KOPT-K1 (cell line): ENCODE data around the gene BEGAIN.

ENCODE experiments used
- H3K27ac ChIP-seq: fragments of 200-600 bp; sonication (generic); 2 replicates; pipeline ENCODE4 v1.5.1; 2016; ENCODE audit warnings: antibody characterized with exemption, mild to moderate bottlenecking, low read depth, low read length; ENCODE audit not compliant: poor library complexity, severe bottlenecking
- H3K36me3 ChIP-seq: fragments of 200-600 bp; sonication (generic); 2 replicates; pipeline ENCODE4 v1.5.1; 2017; ENCODE audit warnings: antibody characterized with exemption, mild to moderate bottlenecking, low read length, moderate library complexity; ENCODE audit not compliant: insufficient read depth
- H3K9me3 ChIP-seq: fragments of 200-600 bp; sonication (generic); 2 replicates; pipeline ENCODE4 v1.5.1; 2017; ENCODE audit warnings: antibody characterized with exemption, low read length, mild to moderate bottlenecking; ENCODE audit not compliant: insufficient read depth, poor library complexity, severe bottlenecking

The BEGAIN gene

GRCh38 chr14:100593751-100594624 lies 6.8 kb upstream of the BEGAIN start:
- Histone ChIP-seq H3K27ac (no peak overlapping the region), H3K36me3 (no peaks in the 10 kb centered on the region), H3K9me3 (no peaks in the 10 kb centered on the region)

DNA sequence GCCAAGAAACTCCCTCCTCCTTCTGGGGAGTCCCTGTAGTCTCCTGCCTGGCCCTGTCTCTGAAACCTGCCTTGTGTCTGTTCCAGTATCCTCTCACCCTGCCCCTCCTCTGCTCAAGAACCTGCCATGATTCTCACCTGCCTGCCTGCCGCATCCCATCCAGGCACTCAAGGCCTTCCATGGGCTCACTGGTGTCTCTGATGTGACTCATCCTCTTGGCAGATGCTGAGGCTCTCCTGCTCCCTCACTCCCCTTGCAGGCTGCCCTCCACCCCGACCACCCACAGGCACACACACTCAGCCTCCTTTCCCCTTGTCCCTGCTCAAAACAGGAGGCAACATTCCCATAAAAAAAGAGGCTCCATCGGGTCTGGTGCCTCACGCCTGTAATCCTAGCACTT lies 5.8 kb upstream of the BEGAIN start:
- no peak overlapping the region for H3K27ac ChIP-seq
- H3K36me3 ChIP-seq, result no peaks in the 10 kb centered on the region
- no peaks in the 10 kb centered on the region for H3K9me3 ChIP-seq

- H3K36me3 ChIP-seq, result no peaks in the 10 kb centered on the region
- no peak overlapping the region for H3K27ac ChIP-seq
- H3K9me3 ChIP-seq, result no peaks in the 10 kb centered on the region
These were observed 5.3 kb upstream of the BEGAIN start for GRCh38 chr14:100592461-100592891.

- H3K27ac ChIP-seq, result no peak overlapping the region
- H3K36me3 ChIP-seq, result no peaks in the 10 kb centered on the region
- H3K9me3 ChIP-seq, result no peaks in the 10 kb centered on the region
These were observed 4.5 kb upstream of the BEGAIN start for GRCh38 chr14:100591453-100592371.

DNA sequence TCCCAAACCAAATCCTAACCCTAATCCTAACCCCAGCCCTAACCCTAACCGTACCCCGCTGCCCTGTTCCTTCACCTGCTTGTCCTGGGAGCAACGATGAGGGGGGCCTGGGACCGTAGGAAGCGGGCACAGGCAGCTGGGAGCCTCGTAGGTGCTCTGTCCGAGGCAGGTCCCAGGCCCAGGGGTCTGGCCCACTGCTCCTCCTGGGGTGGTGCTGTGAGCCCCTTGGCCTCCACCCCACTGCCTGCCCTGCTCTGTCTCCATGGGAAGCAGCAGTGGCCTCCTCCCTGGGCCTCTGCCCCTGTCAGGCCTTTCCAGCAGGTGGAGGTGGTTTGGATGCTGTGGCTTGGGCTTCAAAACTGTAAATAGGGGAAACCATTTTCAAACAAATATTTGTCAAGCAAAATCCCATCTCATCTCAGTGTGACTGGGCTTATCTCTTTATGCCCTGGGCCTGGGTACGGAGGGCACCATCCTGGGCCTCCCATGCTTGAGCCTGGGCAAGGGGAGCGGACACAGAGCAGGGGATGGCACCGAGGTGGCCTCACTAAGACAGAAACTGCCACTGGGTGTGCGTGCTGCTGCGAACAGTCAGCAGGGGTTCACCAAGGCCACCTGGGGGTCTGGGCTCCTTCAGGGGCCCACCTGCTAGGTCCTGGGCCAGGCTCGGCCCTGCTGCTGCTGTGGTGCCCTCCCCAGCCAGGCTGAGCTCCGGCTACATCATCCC lies 3.7 kb upstream of the BEGAIN start:
- no peak overlapping the region for H3K27ac ChIP-seq
- H3K9me3 ChIP-seq, result no peaks in the 10 kb centered on the region
- no peaks in the 10 kb centered on the region for H3K36me3 ChIP-seq

DNA sequence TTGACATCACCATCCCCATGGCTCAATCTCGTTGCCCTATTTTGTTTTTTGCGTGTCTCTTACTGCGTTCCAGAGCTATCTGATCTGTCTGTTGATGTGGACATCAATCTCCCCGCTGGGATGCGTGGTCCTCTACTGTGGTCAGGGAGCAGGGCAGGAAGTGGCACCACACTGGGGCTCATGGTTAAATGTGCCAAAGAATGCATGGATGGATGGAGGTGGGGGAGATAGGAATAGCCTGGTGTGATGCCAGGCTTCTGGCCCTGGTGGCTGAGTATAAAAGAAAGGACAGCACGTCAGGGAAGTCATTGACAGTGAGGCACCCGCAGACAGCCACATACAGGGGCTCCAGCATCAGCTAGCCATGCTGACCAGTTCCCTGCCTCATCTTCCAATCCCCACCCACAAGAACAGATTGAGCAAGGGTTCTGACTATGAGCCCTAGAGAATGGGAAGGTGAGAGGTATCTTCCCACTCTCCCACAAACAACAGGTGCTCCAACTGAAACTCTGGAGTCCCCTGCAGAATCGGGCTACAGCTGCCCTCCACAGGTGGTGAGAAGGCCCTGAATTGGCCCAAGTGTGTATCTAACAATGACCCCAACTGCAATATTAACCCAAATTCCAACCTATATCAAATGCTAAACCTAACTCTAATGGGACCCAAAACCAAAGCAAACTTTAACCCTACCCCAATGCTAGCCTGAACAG lies 2.7 kb upstream of the BEGAIN start:
- Histone ChIP-seq H3K9me3 (no peaks in the 10 kb centered on the region), H3K27ac (no peak overlapping the region), H3K36me3 (no peaks in the 10 kb centered on the region)

DNA sequence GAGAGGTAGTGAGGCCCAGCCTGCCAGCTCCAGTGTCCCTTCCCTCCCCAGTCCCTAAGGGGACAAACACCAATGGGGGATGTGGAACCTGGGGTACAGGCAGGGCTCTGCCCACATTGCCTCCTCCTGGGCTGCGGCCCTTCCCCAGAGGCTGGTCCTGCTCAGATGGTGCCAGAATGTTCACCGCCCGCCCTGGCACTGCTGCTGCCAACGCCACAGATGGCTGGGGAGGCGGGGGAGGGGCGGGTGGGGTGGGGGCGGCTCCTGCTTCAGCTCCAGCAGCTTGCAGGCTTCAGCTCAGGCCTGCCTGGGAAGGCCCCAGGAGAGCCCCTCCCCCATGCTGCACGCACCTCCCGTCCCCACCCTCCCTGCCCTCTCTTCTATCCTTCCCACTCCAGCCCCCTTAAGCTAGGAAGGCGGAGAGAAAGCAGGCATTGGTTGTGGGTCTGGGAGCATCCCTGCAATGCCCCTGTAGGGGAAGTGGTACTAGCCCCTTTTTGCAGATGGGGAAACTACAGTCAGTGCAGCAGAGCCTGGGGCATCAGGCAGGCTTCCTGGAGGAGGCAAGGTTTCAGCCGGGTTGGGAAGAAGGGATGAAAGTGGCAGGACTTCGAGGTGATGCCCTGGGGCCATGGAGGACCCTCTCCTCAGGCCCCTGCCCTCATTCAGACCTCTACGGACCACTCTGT lies 2.0 kb upstream of the BEGAIN start:
- Histone ChIP-seq H3K9me3 (no peaks in the 10 kb centered on the region), H3K27ac (no peak overlapping the region), H3K36me3 (no peaks in the 10 kb centered on the region)

- Histone ChIP-seq H3K27ac (no peak overlapping the region), H3K36me3 (no peaks in the 10 kb centered on the region), H3K9me3 (no peaks in the 10 kb centered on the region)
These were observed 1.5 kb upstream of the BEGAIN start for GRCh38 chr14:100588671-100589070.

DNA sequence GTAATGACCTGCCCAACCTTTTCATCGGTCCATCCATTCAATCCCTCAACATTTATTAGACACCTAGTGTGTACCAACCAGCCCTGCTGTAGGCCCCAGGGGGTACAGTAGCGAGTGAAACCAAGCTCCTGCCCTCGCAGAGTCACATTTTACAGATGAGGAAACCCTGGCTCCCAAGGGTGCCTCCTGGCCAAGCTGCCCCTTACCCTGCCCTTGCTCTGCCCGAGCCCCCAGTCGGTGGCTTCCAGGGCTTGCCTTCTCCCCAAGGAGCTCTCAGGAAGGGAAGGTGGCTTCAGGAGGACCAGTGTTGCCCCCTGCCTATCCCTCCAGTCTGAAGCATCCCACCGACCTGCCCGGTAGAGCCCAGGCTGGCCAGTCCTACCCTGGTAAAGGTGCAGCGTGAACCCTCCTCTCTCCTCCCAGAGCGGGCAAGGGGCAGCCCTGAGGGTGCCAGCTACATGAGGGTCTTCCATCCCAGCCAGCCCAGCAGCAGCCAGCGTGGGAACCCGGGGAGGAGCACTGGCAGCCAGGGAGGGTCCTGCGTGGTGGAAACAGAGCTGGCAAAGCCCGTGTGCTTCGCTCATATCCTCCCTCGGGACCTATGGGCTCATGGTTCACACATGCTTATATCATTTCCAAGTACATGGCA lies 670 bp upstream of the BEGAIN start:
- Histone ChIP-seq H3K9me3 (no peaks in the 10 kb centered on the region), H3K36me3 (no peaks in the 10 kb centered on the region), H3K27ac (no peak overlapping the region)

DNA sequence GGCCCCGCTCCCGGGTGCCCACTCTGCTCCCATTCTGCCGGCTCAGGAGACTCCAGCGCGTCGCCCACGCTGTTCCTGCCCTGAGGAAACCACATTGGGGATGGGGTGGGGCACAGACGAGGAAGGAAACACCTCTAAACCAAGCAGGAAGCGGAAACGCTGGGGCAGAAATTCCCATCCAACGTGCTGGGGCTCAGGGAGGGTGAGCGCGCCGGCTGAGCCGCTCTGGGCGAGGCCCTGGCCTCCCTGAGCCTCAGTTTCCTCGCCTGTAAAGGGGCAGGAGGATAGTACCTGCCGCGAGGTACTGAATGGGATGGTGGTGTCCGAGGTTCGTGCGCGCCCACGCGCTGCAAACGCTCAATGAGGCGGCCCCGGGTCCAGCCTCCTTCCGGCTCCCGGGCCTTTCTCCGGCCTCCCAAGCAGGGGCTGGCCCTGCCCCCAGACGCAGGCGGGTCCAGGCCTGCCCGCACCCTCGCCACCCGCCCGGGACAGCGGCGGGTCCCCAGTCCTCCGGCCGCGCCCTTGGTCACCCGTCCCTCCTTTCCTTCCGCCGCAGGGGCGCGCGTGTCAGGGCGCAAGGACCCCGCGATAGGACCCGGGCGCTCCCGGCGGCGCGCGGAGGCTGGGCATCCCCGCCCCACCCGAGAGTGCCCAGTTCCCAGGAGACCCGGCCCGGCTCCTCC lies 673 bp downstream of the BEGAIN start:
- Histone ChIP-seq H3K27ac (no peak overlapping the region), H3K9me3 (no peaks in the 10 kb centered on the region), H3K36me3 (no peaks in the 10 kb centered on the region)

- H3K9me3 ChIP-seq, result no peaks in the 10 kb centered on the region
- no peak overlapping the region for H3K27ac ChIP-seq
- no peaks in the 10 kb centered on the region for H3K36me3 ChIP-seq
These were observed 1.1 kb downstream of the BEGAIN start for GRCh38 chr14:100586153-100586402.

- Histone ChIP-seq H3K36me3 (no peaks in the 10 kb centered on the region), H3K9me3 (no peaks in the 10 kb centered on the region), H3K27ac (no peak overlapping the region)
These were observed 1.6 kb downstream of the BEGAIN start for GRCh38 chr14:100585448-100586152.
